HG02852 (cell line): Measurements from ENCODE around the gene SLC4A11.

Experiments used
- ATAC-seq: cut with Tn5 transposase; IDR thresholded peaks from one replicate; pipeline ENCODE4 v1.9.1; 2021; ENCODE audit warnings: mild to moderate bottlenecking, moderate library complexity; ENCODE audit not compliant: unreplicated experiment

The SLC4A11 gene

GRCh38 chr20:3239026-3239866 lies at the start of gene SLC4A11:
Gene SLC4A11 (minus strand): TSS chr20:3239190. CDS start chr20:3239137, 53 bp downstream.
- ATAC-seq = peak; percentile 57

GRCh38 chr20:3283222-3283820 lies 44.3 kb upstream of the SLC4A11 start:
- ATAC-seq = no peak

- no peak for ATAC-seq
Measured at GRCh38 chr20:3282271-3283221, 43.6 kb upstream of the SLC4A11 start.

DNA sequence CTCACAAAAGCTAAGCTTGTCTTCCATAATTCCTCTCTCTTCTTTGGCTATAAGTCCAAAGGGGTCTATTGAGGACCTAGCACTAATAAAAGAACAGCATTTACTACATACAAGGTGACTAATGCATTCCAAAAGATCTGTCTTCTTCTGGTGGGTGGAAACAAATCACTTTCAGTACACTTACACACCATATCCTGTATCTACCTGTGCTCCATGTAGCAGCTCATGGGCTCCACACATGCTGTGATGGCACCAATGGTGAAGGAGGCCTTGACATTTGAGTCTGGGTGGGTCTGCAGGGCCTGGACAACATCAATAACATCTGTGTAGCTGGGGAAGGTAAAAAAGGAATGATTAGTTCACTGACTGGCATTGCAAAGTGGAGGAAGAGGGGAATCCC lies 42.4 kb upstream of the SLC4A11 start:
- ATAC-seq = no peak

DNA sequence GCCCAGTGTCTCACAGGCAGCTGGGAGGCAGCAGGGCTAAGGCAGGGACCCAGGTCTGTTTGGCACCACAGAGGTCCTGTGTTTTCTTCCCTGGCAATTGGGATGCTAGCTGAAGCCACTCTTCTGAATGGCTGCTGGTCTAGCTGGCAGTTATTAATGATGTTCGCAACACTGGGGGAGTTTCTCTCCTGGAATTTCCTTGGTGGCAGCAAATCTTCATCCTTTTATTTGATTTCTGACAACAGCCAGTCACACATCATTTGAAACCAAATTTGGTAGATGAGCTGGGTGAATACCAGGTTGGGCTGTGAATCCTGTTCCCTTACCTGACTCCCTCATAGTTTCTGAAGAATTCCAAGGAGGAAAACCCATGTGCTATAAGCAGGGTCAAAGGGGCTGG lies 40.8 kb upstream of the SLC4A11 start:
- ATAC-seq = no peak

GRCh38 chr20:3277686-3278465 lies 38.9 kb upstream of the SLC4A11 start:
- no peak for ATAC-seq

- no peak for ATAC-seq
Measured at GRCh38 chr20:3276680-3277015, 37.7 kb upstream of the SLC4A11 start.

- ATAC-seq = no peak
Measured at GRCh38 chr20:3275966-3276679, 37.1 kb upstream of the SLC4A11 start.

GRCh38 chr20:3275064-3275935 lies 36.3 kb upstream of the SLC4A11 start:
- ATAC-seq = no peak

GRCh38 chr20:3273371-3273770 lies 34.4 kb upstream of the SLC4A11 start:
- no peak for ATAC-seq

- ATAC-seq = no peak
Measured at GRCh38 chr20:3270051-3270450, 31.1 kb upstream of the SLC4A11 start.

DNA sequence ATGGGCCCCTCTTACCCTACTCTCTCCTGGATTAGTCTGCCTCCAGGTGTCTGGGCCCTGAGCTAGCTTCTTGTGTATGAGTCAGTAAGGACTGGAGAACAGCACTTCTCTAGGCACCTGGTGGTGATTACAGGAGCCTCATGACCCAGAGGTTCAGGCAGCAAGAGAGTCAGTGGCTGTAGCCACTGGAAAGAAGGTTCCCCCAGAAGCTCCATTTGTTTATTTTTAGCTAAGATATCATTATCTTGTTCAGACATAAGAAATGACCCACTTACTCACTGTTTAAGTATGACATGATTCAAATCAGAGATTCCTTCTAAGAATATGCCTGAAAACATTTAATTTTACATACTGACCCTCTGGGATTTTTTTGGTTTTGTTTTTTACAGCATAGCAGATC lies 23.6 kb upstream of the SLC4A11 start:
- no peak for ATAC-seq

DNA sequence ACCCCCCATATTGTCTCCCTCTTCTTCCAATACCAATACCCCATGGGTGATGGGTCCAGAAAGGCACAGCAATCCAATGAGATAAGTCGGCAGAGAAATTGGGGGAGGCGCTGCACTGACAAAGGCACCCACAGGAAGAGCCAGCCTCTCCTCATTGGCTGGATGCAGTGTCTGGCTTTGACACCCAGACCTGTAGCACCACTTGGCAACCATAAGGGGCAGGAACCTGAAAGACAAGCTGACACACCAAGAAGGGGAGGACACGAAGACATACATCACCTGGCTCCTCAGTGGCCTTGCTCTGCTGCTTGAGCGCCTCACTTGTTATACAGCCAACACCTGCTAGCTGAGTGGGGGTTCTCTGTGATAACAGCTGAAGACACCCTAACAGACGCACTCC lies 19.4 kb upstream of the SLC4A11 start:
- no peak for ATAC-seq

GRCh38 chr20:3255728-3256127 lies 16.7 kb upstream of the SLC4A11 start:
- no peak for ATAC-seq

GRCh38 chr20:3251806-3252205 lies 12.8 kb upstream of the SLC4A11 start:
- no peak for ATAC-seq

DNA sequence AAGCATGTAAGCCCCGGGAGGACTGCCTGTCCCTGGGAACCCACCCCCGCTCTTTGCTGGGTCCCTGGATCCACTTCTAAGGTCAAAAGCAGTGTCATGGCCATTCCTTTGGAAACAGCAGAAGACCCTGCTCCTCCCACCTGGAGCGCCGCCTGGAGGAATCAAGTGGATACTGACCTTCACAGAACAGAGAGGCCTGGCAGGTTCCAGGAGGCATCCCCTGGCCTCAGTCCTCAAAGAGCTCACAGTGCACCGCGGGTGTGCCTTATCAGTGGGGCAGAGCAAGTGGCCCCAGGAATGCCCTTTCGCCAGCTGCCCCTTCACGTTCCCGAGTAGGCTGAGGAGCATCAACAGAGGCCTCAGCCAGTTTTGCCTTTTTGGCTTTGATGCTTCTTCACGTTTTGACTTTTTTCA lies 11.1 kb upstream of the SLC4A11 start:
- ATAC-seq = no peak

DNA sequence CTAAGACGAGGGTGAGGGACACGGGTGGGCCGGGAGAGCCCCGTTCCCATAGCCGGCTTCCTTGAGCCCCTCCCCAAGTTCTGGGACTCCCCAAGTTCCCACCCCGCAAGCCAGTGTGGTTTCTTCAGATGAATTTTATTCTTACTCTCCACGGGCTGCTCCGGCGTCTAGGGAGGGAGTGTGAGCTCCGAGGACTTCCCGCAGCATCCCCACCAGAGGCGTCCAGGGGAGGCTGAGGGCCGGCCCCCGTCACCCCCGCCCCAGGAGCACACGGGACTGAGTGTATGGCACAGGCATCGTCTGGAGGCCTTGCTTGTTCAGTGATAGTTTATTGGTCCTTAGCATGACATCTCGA lies 10.0 kb upstream of the SLC4A11 start:
- no peak for ATAC-seq

DNA sequence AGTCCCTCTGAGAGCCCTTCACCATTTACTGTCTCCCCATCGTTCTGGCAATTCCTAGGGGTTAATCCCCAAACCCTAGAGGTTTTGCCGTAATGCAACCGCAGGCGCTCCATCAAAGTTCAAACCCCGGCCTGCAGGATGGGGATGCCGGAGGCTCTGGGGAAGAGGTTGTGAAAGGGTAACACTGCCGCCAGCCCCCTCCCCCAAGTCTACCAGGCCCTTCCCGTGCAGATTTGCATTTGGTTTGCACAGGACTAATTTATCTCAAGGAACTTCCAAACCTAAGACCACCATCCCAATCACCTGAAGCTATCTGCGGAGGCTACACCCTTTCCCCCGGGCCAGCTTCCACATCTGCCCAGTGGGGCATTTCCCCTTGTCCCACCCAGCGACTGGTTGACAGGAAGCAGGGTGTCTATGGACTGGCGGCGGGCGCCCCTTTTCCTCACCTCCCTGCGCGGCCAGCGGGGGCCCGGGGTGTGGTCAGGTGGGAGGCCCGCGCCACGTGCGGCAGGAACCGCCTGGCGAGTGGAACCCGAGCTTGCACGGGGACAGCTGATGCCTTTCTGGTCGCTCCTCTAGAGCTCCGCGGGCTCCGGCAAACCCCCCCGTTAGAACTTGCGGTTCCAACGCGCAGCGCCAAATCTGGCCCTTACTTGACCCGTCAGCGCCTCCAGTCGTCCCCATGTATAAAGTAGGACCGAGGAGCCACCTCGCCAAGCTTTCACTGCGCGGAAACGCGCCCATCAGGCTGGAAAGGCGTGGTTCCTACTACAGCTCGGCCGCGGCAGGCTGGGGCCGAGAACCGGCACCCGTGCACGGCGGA lies 9.4 kb upstream of the SLC4A11 start:
- no peak for ATAC-seq
